PC-3 (cell line): Measurements from ENCODE around the gene LMTK2.

Source experiments
- CTCF ChIP-seq: fragments of 300-600 bp; sonication (generic); conservative IDR thresholded peaks from 2 replicates; pipeline ENCODE4 v1.5.1; 2017; ENCODE audit warnings: antibody characterized with exemption, low read depth, mild to moderate bottlenecking, low read length
- EZH2 ChIP-seq: fragments of 300-600 bp; sonication (generic); IDR thresholded peaks from one replicate; pipeline ENCODE4 v1.6.1; 2017; ENCODE audit warnings: antibody characterized with exemption, mild to moderate bottlenecking, low read length; ENCODE audit not compliant: unreplicated experiment

GRCh38 chr7:98125759-98126158 lies 19.1 kb downstream of the LMTK2 start:
- no peak for TF ChIP-seq CTCF
- no peak for TF ChIP-seq EZH2
